ENCODE data around the gene MTRR. TPM values are rescaled to one million over a fixed set of nuclear protein-coding genes. Genes with fewer than 3 reads are reported as not detected.

Gene MTRR
- total RNA-seq, 1 donor from 2014 or later: 33.1 TPM

DNA sequence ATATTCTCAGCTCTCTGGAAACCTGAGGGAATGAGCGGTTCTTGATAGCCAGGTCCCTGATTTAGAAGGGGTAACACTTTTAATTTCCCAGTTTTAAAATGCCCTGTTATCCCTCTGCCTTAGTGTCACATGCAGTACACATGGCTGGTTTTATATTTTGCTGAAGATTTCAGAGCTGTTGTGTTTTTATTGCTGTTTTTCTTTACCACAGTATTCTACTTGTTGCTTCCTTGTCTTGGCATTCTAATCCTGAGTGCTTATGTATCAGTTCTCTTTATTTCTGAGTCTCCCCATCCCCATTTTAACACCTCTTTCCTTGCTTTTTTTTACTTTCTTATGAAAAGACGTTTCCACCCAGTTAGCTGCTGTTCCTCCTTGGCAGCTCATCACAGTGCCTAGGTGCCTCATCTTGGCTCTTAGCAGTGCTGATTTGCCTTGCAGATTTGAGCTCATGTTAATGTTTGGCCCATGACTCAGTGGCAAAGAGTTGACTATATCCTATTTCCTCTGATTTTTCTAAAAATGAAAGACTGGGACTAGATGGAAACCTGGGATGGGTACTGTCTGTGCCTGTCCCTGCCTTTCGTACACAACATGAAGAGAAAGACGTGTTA, 3.7 kb downstream of the MTRR start:
- Histone ChIP-seq H3K4me3 (no peak overlapping the region), H3K27ac (no peak overlapping the region), H3K4me1 (peaks cover 22% of the 10 kb centered on the region), H3K27me3 (no peaks in the 10 kb centered on the region), H3K9me3 (no peaks in the 10 kb centered on the region), H3K36me3 (peaks cover 0 to 17% of the 10 kb centered on the region in 2 donors)
- DNase-seq (ENCODE audit: extremely low spot score in 2 of 2): no peak
- TF ChIP-seq POLR2A (IDR thresholded peaks at IDR 0.05): no peak
- TF ChIP-seq, protein P1, sequence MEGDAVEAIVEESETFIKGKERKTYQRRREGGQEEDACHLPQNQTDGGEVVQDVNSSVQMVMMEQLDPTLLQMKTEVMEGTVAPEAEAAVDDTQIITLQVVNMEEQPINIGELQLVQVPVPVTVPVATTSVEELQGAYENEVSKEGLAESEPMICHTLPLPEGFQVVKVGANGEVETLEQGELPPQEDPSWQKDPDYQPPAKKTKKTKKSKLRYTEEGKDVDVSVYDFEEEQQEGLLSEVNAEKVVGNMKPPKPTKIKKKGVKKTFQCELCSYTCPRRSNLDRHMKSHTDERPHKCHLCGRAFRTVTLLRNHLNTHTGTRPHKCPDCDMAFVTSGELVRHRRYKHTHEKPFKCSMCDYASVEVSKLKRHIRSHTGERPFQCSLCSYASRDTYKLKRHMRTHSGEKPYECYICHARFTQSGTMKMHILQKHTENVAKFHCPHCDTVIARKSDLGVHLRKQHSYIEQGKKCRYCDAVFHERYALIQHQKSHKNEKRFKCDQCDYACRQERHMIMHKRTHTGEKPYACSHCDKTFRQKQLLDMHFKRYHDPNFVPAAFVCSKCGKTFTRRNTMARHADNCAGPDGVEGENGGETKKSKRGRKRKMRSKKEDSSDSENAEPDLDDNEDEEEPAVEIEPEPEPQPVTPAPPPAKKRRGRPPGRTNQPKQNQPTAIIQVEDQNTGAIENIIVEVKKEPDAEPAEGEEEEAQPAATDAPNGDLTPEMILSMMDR (IDR thresholded peaks at IDR 0.05): no peak
- no peak for TF ChIP-seq POLR2AphosphoS5 (IDR thresholded peaks at IDR 0.05; ENCODE audit: insufficient read depth in 1 of 2, low read depth in 1 of 2)
- intact Hi-C loops (cut with DNase I): no loop called here

DNA sequence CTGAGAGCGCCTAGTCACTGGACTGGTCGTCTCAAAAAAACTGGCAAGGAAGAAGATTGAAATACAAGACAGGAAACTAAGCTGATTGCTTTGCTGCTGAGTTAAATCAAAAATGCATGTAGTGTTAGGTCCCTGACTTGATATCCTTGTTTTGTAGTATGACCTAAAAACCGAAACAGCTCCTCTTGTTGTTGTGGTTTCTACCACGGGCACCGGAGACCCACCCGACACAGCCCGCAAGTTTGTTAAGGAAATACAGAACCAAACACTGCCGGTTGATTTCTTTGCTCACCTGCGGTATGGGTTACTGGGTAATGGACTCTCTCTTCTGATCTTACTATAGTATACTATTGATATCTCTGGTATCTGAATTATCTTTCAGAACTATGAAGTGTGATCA, 4.3 kb downstream of the MTRR start:
- TF ChIP-seq POLR2A (IDR thresholded peaks at IDR 0.05): no peak
- Histone ChIP-seq H3K9me3 (no peaks in the 10 kb centered on the region), H3K27me3 (no peaks in the 10 kb centered on the region), H3K4me3 (no peak overlapping the region), H3K4me1 (peaks cover 19% of the 10 kb centered on the region), H3K36me3 (peaks cover 0 to 20% of the 10 kb centered on the region in 2 donors), H3K27ac (no peak overlapping the region)
- no peak for DNase-seq (ENCODE audit: extremely low spot score in 2 of 2)
- intact Hi-C loops (cut with DNase I): no loop called here

DNA sequence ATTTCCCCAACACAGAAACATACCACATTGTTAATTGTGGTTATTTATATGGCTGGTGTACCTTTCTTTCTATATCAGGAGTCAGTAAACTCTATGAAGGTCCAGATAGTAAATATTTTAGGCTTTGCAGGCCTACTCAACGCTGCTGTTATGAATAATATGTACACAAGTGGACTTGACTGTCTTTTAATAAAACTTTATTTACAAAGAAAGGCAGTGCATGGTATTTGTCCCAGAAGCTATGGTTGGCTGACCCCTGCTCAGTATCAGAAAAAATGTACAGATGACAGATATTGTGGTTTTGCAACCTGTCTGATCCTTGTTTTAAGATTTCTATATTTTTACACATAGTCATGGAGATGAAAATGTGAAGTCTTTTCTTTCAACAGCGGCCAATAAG, 5.7 kb downstream of the MTRR start:
- H3K36me3 ChIP-seq: peaks cover 0 to 24% of the 10 kb centered on the region in 2 donors
- H3K4me1 ChIP-seq: peaks cover 18% of the 10 kb centered on the region
- H3K27ac ChIP-seq: no peak overlapping the region
- H3K27me3 ChIP-seq: no peaks in the 10 kb centered on the region
- TF ChIP-seq, protein P1 (IDR thresholded peaks at IDR 0.05): no peak
- no peak for TF ChIP-seq POLR2A (IDR thresholded peaks at IDR 0.05)
- TF ChIP-seq POLR2AphosphoS5 (IDR thresholded peaks at IDR 0.05; ENCODE audit: insufficient read depth in 1 of 2, low read depth in 1 of 2): no peak
- no peak overlapping the region for H3K4me3 ChIP-seq
- no peaks in the 10 kb centered on the region for H3K9me3 ChIP-seq
- intact Hi-C loops (cut with DNase I): no loop called here
- no peak for DNase-seq (ENCODE audit: extremely low spot score in 2 of 2)

DNA sequence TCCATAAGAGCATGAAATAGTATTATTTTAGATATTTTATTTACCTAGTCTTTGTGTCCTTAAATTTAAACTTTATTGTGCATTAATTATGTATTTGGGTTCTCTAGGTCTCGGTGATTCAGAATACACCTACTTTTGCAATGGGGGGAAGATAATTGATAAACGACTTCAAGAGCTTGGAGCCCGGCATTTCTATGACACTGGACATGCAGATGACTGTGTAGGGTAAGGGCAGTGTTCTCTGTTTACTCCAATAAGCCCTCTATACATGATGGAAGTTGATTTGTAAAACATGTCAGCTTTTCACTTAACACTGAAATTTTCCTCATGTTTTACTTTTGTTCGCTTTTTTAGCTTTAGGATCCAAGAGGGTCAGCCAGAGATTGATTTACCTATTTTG, 6.2 kb downstream of the MTRR start:
- Histone ChIP-seq H3K27me3 (no peaks in the 10 kb centered on the region), H3K36me3 (peaks cover 0 to 29% of the 10 kb centered on the region in 2 donors), H3K4me1 (peaks cover 13% of the 10 kb centered on the region), H3K27ac (no peak overlapping the region), H3K9me3 (no peaks in the 10 kb centered on the region), H3K4me3 (no peak overlapping the region)
- TF ChIP-seq POLR2AphosphoS5 (IDR thresholded peaks at IDR 0.05; ENCODE audit: insufficient read depth in 1 of 2, low read depth in 1 of 2): no peak
- intact Hi-C loops (cut with DNase I): no loop called here
- no peak for DNase-seq (ENCODE audit: extremely low spot score in 2 of 2)

DNA sequence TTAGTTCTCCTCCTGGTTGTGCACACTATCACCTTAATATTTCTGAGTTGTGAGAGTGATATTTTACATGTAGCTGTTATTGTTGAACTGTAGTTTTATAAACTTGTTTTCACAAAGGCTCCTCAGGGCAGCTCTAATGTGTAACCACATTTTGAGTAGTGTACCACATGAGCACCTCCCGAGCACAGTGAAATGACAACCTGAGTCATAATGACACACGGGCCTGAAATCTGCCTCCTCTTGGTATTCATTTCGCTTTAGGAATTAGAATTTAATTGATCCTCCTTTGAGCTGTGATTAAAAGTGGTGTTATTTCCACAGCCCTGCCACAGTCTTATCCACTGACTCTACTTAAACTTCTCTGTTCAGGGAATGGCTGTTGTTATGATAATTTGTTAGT, 7.9 kb downstream of the MTRR start:
- intact Hi-C loops (cut with DNase I): no loop called here
- no peak for DNase-seq (ENCODE audit: extremely low spot score in 2 of 2)
- Histone ChIP-seq H3K4me3 (no peak overlapping the region), H3K27ac (no peak overlapping the region), H3K9me3 (no peaks in the 10 kb centered on the region), H3K36me3 (peaks cover 0 to 38% of the 10 kb centered on the region in 2 donors), H3K4me1 (no peaks in the 10 kb centered on the region), H3K27me3 (no peaks in the 10 kb centered on the region)
- TF ChIP-seq, protein P1 (IDR thresholded peaks at IDR 0.05): no peak
- TF ChIP-seq POLR2A (IDR thresholded peaks at IDR 0.05) (no peak), POLR2AphosphoS5 (IDR thresholded peaks at IDR 0.05; ENCODE audit: insufficient read depth in 1 of 2, low read depth in 1 of 2) (no peak)

DNA sequence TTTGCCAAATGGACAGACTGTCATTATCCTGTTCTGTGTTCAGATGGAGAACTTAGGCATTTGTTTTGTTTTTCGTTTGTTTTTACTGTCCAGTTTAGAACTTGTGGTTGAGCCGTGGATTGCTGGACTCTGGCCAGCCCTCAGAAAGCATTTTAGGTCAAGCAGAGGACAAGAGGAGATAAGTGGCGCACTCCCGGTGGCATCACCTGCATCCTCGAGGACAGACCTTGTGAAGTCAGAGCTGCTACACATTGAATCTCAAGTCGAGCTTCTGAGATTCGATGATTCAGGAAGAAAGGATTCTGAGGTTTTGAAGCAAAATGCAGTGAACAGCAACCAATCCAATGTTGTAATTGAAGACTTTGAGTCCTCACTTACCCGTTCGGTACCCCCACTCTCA, 8.9 kb downstream of the MTRR start:
- Histone ChIP-seq H3K9me3 (no peaks in the 10 kb centered on the region), H3K4me1 (no peaks in the 10 kb centered on the region), H3K4me3 (no peak overlapping the region), H3K27ac (no peak overlapping the region), H3K27me3 (no peaks in the 10 kb centered on the region), H3K36me3 (peaks cover 0 to 40% of the 10 kb centered on the region in 2 donors)
- no peak for DNase-seq (ENCODE audit: extremely low spot score in 2 of 2)
- intact Hi-C loops (cut with DNase I): no loop called here
- TF ChIP-seq POLR2AphosphoS5 (IDR thresholded peaks at IDR 0.05; ENCODE audit: insufficient read depth in 1 of 2, low read depth in 1 of 2): no peak
- no peak for TF ChIP-seq POLR2A (IDR thresholded peaks at IDR 0.05)
- TF ChIP-seq, protein P1 (IDR thresholded peaks at IDR 0.05): no peak

Data from vagina (tissue), 2 donors.